Measurements from ENCODE around the gene UBAC2. TPM values are rescaled to one million over a fixed set of nuclear protein-coding genes. Genes with fewer than 3 reads are reported as not detected.
"Not testable (repeated sequence)": the region's sequence is repeated elsewhere in the genome, so short reads cannot be mapped to it uniquely, and the experiment has no call there.

The UBAC2 gene
- total RNA-seq, 4 donors from 2014 or later: 54.4 to 65.9 (median 59.5) TPM

GRCh38 chr13:99208185-99208584 lies 7.5 kb downstream of the UBAC2 start:
- Histone ChIP-seq H3K27ac (no peak overlapping the region), H3K4me3 (no peak overlapping the region), H3K27me3 (no peaks in the 10 kb centered on the region), H3K9me3 (no peaks in the 10 kb centered on the region), H3K36me3 (no peaks in the 10 kb centered on the region), H3K4me1 (no peaks in the 10 kb centered on the region)
- intact Hi-C loops (cut with DNase I; ENCODE audit: low total_unique reads): no loop called here
- no peak for TF ChIP-seq POLR2A (IDR thresholded peaks at IDR 0.05)
- no peak for TF ChIP-seq CTCF (IDR thresholded peaks at IDR 0.05)
- DNase-seq: no peak

DNA sequence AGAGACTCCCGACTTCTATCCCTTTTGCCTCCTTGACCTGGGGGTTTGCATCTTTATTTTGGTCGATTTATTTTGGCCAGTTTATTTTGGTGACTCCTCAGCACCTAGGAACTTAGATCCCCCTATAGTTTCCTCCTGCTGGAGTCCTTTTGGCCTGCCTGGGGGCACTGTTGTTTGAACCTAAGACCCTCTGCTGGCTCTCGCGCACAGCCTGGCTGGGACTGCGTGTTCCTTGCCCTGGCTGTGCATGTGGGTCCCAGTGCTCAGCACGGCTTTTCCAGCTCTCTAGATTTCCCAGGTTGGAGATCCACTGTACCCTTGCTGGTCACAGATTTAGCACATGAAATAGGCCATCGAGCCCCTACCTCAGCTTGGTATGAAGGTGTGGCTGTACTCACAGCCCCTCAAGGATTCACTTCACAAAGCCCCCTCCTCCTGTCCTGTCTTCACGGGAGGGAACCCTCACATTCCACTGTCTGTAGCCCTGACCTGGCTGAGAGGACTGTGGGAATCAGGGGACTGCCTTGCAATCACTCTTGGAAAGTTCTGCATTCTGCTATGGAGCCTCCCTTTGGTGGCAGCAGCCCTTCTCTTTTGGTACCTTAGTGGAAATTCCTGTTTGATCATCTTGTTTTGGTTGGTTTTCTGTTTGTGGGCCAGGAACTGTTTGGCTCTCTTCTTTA lies 8.3 kb downstream of the UBAC2 start:
- intact Hi-C loops (cut with DNase I; ENCODE audit: low total_unique reads): no loop called here
- DNase-seq: no peak

DNA sequence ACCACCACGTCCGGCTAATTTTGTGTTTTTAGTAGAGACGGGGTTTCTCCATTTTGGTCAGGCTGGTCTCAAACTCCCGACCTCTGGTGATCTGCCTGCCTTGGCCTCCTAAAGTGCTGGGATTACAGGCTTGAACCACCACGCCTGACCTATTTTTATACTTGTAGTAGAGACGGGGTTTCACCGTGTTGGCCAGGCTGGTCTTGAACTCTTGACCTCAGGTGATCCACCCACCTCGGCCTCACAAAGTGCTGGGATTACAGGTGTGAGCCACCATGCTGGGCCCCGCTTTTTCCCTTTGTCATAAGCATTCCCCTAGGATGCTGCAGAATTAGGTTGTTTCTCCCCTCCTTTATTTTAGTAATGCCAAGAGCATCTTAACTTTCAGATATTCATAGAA lies 10.0 kb downstream of the UBAC2 start:
- H3K4me1 ChIP-seq; H3K9me3 ChIP-seq; intact Hi-C loops (cut with DNase I; ENCODE audit: low total_unique reads); H3K27ac ChIP-seq; H3K4me3 ChIP-seq; H3K27me3 ChIP-seq; DNase-seq; H3K36me3 ChIP-seq: not testable (repeated sequence)

More for the DNA sequence above, 8.3 kb downstream of the UBAC2 start:
- no peak overlapping the region for H3K27ac ChIP-seq
- no peaks in the 10 kb centered on the region for H3K36me3 ChIP-seq
- H3K4me3 ChIP-seq: no peak overlapping the region
- no peaks in the 10 kb centered on the region for H3K4me1 ChIP-seq
- no peak for TF ChIP-seq POLR2A (IDR thresholded peaks at IDR 0.05)
- no peak for TF ChIP-seq CTCF (IDR thresholded peaks at IDR 0.05)
- H3K9me3 ChIP-seq: no peaks in the 10 kb centered on the region
- no peaks in the 10 kb centered on the region for H3K27me3 ChIP-seq

DNA sequence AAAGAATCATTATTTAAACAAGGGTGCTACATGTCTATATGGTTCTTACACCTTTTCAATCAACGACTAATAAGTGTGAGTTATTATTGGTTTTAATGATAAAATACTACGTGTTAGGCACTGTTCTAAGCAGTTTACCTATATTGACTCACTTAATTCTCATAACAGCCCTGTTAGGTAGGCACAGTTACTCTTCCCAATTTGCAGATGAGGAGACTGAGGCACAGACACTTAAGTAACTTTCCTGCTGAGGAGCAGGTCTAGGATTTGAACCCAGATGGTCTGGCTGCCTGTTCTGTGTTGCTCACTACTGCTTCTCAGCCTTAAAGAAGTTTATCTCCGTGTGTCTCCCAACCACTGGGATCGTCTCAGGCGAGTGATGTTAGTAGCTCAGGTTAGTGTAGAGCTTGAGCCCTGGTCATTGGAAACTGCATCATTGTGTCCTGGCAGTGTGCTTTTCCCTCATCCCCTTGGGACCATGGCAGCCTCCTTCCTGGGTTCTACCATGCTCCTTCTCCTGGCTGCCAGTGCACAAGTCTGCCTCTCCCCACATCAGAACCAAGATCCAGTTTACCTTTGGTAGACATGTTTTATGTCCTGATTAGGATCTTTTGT lies 10.9 kb downstream of the UBAC2 start:
- Histone ChIP-seq H3K9me3 (no peaks in the 10 kb centered on the region), H3K27me3 (no peaks in the 10 kb centered on the region), H3K4me3 (no peak overlapping the region), H3K27ac (no peak overlapping the region), H3K4me1 (no peaks in the 10 kb centered on the region), H3K36me3 (no peaks in the 10 kb centered on the region)
- no peak for TF ChIP-seq CTCF (IDR thresholded peaks at IDR 0.05)
- TF ChIP-seq POLR2A (IDR thresholded peaks at IDR 0.05): no peak
- no peak for DNase-seq
- intact Hi-C loops (cut with DNase I; ENCODE audit: low total_unique reads): no loop called here

GRCh38 chr13:99214232-99214631 lies 13.6 kb downstream of the UBAC2 start:
- Histone ChIP-seq H3K4me1 (no peaks in the 10 kb centered on the region), H3K27me3 (no peaks in the 10 kb centered on the region), H3K36me3 (no peaks in the 10 kb centered on the region), H3K27ac (no peak overlapping the region), H3K9me3 (no peaks in the 10 kb centered on the region), H3K4me3 (no peak overlapping the region)
- intact Hi-C loops (cut with DNase I; ENCODE audit: low total_unique reads): no loop called here
- TF ChIP-seq POLR2A (IDR thresholded peaks at IDR 0.05) (no peak), CTCF (IDR thresholded peaks at IDR 0.05) (no peak)
- no peak for DNase-seq

All from uterus (tissue), 4 donors.